Breast epithelium (tissue), 4 donors: ENCODE results near the gene ACVR1. TPM values are rescaled to one million over a fixed set of nuclear protein-coding genes. Genes with fewer than 3 reads are reported as not detected.

Experiments
- DNase-seq, 2 donors: peaks; one replicate each; pipeline ENCODE4 v3.0.0-alpha.2; 2019; ENCODE audit warnings: low spot score in 2 of 2
- H3K27ac ChIP-seq, 2 donors: fragments of 200-600 bp; sonication (generic) in 1 of 2; one replicate each; pipeline ENCODE4 v1.5.1; 2016 to 2019; ENCODE audit warnings: mild to moderate bottlenecking in 1 of 2
- H3K27me3 ChIP-seq, 2 donors: fragments of 200-600 bp; sonication (generic) in 1 of 2; one replicate each; pipeline versions ENCODE4 v1.5.1 to v1.6.0; 2017 to 2019; ENCODE audit warnings: control low read depth in 1 of 2, mild to moderate bottlenecking in 1 of 2
- H3K36me3 ChIP-seq: fragments of 200-600 bp; one replicate; pipeline ENCODE4 v1.5.1; 2019
- H3K4me1 ChIP-seq, 2 donors: fragments of 200-600 bp; sonication (generic); one replicate each; pipeline ENCODE4 v1.5.1; 2016 to 2019; ENCODE audit warnings: control low read depth in 1 of 2
- H3K4me3 ChIP-seq, 3 donors: fragments of 200-600 bp; sonication (generic); 1 replicate in 2 of 3; 2 replicates in 1 of 3; pipeline ENCODE4 v1.5.1; 2016 to 2019; ENCODE audit warnings: mild to moderate bottlenecking in 3 of 3, moderate library complexity in 2 of 3
- H3K9me3 ChIP-seq, 2 donors: fragments of 200-600 bp; sonication (generic) in 1 of 2; one replicate each; pipeline ENCODE4 v1.5.1; 2016 to 2019; ENCODE audit warnings: control low read depth in 1 of 2
- POLR2A ChIP-seq: fragments of 450-650 bp; IDR thresholded peaks from one replicate; pipeline ENCODE4 v1.6.1; 2016; ENCODE audit warnings: antibody characterized with exemption, mild to moderate bottlenecking, moderate library complexity
- POLR2AphosphoS5 ChIP-seq, 3 donors: sonication (generic); formaldehyde crosslinking; IDR thresholded peaks; one replicate each; pipeline ENCODE4 v1.6.1; 2017; ENCODE audit warnings: antibody characterized with exemption in 3 of 3
- intact Hi-C: fragments of 100-400 bp; cut with DNase I; formaldehyde crosslinking; loops from one replicate; pipeline ENCODE4 v1.15.1; 2023; ENCODE audit warnings: low total_unique reads
- total RNA-seq, 3 donors: library from RNA; depleted of rRNA; stranded (reverse); fragments of >200 nt; gene quantifications; one replicate each; pipeline ENCODE4 v1.1.0, GENCODE V29; 2016
- TF ChIP-seq, protein P1 (sequence below), 3 donors: fragments of 450-650 bp; IDR thresholded peaks; one replicate each; pipeline ENCODE4 v1.5.1; 2016 to 2017; ENCODE audit warnings: antibody characterized with exemption in 3 of 3, mild to moderate bottlenecking in 3 of 3, moderate library complexity in 3 of 3

ACVR1 gene
- total RNA-seq, 3 donors from 2014 or later: 31.5 to 45.4 (median 32.8) TPM

DNA sequence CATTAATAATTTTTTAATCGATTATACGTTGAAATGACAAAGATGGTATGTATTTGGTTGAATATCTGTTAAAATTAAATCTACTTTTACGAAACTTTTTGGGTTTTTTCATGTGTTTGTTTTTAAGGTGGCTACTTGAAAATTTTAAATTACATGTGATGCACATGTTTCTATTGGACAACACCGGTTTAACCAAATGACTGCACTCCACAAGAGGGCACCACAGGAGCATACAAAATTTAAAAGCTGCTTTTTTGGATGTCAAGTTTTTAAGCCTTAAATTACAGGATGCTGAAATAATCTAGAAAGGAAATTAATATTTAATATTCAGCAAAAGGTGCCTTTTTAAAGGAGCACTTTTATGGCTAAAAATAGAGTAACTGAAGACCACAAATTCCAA lies 98.7 kb downstream of the ACVR1 start:
- Histone ChIP-seq H3K4me1 (peaks cover 0 to 4% of the 10 kb centered on the region in 2 donors), H3K36me3 (no peaks in the 10 kb centered on the region), H3K4me3 (no peak overlapping the region), H3K27me3 (no peaks in the 10 kb centered on the region), H3K9me3 (no peaks in the 10 kb centered on the region), H3K27ac (no peak overlapping the region)
- DNase-seq: no peak
- intact Hi-C loops: loop anchor here (10.0 kb wide), 2 partner anchors 623 to 1827 kb away; no protein-coding TSS in a partner anchor
- TF ChIP-seq POLR2A: no peak
- TF ChIP-seq, protein P1, sequence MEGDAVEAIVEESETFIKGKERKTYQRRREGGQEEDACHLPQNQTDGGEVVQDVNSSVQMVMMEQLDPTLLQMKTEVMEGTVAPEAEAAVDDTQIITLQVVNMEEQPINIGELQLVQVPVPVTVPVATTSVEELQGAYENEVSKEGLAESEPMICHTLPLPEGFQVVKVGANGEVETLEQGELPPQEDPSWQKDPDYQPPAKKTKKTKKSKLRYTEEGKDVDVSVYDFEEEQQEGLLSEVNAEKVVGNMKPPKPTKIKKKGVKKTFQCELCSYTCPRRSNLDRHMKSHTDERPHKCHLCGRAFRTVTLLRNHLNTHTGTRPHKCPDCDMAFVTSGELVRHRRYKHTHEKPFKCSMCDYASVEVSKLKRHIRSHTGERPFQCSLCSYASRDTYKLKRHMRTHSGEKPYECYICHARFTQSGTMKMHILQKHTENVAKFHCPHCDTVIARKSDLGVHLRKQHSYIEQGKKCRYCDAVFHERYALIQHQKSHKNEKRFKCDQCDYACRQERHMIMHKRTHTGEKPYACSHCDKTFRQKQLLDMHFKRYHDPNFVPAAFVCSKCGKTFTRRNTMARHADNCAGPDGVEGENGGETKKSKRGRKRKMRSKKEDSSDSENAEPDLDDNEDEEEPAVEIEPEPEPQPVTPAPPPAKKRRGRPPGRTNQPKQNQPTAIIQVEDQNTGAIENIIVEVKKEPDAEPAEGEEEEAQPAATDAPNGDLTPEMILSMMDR (IDR thresholded peaks at IDR 0.05): peak in 2 of 3 donors; percentile 51 to 59
- no peak for TF ChIP-seq POLR2AphosphoS5 (IDR thresholded peaks at IDR 0.05)

DNA sequence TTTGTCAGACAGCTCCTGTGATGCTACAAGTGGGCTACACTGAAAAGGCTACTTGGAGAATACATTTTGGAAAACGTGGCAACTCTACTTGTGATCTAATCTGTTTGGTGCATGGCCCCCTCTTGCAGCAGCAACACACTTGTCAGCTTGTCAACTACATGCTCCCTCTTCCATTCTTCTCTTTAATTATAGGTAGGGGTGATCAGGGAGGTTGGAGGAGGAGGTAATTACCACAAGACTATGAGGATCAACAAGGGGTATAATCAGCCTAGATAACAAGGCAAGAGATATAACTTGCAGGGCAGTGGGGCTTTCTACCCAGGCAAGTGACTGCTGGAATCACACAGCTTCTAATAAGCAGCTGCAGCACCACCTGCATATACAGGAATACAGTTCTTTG lies 104.9 kb downstream of the ACVR1 start:
- TF ChIP-seq, protein P1 (IDR thresholded peaks at IDR 0.05): no peak
- TF ChIP-seq POLR2AphosphoS5 (IDR thresholded peaks at IDR 0.05) (no peak), POLR2A (no peak)
- Histone ChIP-seq H3K27ac (no peak overlapping the region), H3K27me3 (no peaks in the 10 kb centered on the region), H3K4me1 (no peaks in the 10 kb centered on the region), H3K9me3 (no peaks in the 10 kb centered on the region), H3K4me3 (no peak overlapping the region), H3K36me3 (peaks cover 5% of the 10 kb centered on the region)
- DNase-seq: no peak
- intact Hi-C loops: loop anchor here (10.0 kb wide), 2 partner anchors 616 to 1834 kb away; no protein-coding TSS in a partner anchor

DNA sequence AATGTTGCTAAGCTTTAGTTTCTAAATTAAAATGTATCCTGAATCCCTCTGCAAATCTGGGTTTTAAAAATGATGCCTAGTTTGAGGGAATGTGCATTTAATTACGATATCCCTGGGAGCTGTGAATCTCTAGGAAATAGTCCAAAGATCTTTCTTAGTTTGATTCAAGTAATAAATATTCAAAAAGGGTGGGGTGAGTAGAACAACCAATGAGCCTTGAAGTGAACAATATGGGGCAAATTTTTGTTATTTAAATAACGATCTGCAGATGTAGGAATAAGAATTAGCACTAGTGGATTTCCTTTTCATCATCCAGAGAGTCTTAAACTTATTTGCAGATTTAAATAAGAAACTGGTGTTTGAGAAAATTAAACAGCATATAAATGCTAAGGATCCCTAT lies 106.3 kb downstream of the ACVR1 start:
- H3K4me3 ChIP-seq: no peak overlapping the region
- H3K36me3 ChIP-seq: peaks cover 5% of the 10 kb centered on the region
- H3K27ac ChIP-seq: no peak overlapping the region
- TF ChIP-seq POLR2AphosphoS5 (IDR thresholded peaks at IDR 0.05) (no peak), POLR2A (no peak)
- TF ChIP-seq, protein P1 (IDR thresholded peaks at IDR 0.05): no peak
- no peaks in the 10 kb centered on the region for H3K27me3 ChIP-seq
- DNase-seq: no peak
- no peaks in the 10 kb centered on the region for H3K4me1 ChIP-seq
- intact Hi-C loops: loop anchor here (10.0 kb wide), 2 partner anchors 615 to 1835 kb away; no protein-coding TSS in a partner anchor
- H3K9me3 ChIP-seq: no peaks in the 10 kb centered on the region

DNA sequence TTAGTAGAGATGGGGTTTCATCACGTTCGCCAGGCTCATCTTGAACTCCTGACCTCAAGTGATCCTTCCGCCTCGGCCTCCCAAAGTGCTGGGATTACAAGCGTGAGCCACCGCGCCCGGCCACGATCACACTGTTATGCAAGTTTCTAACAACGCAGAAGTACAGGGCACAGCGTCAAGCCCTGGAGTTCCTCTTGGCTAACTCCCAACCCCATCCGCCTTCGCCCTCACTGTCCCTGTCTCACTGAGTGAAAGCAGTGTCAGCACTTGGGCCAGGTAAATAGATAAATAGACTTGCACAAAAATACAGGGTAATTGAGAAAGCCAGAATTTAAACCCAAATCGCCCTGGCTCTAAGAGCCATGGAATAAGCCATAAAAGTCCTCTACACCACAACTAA lies 111.7 kb downstream of the ACVR1 start:
- Histone ChIP-seq H3K27ac (no peak overlapping the region), H3K36me3 (peaks cover 5% of the 10 kb centered on the region), H3K27me3 (no peaks in the 10 kb centered on the region), H3K9me3 (no peaks in the 10 kb centered on the region), H3K4me1 (no peaks in the 10 kb centered on the region), H3K4me3 (no peak overlapping the region)
- intact Hi-C loops: no loop called here
- no peak for TF ChIP-seq POLR2A
- no peak for TF ChIP-seq POLR2AphosphoS5 (IDR thresholded peaks at IDR 0.05)
- TF ChIP-seq, protein P1 (IDR thresholded peaks at IDR 0.05): no peak
- no peak for DNase-seq

DNA sequence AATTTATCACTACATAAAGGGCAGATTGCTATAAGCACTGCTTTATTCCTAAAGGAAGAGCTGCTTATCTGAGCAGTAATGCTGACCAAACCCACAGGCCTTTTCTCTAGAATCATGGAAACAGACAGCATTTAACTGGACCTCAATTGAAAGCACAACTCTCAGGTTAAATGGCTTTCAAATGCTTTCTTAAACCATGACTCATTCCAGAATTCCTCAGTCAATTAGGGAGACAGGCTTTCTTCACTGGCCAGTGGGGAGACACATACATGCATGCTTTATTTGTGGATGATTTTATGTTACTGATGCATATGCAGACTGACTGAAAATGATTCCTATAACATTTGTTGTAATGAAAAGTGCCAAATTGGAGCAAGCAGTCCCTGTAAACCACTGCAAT lies 114.6 kb downstream of the ACVR1 start:
- intact Hi-C loops: no loop called here
- H3K4me3 ChIP-seq: no peak overlapping the region
- TF ChIP-seq POLR2A (no peak), POLR2AphosphoS5 (IDR thresholded peaks at IDR 0.05) (no peak)
- TF ChIP-seq, protein P1 (IDR thresholded peaks at IDR 0.05): no peak
- H3K27ac ChIP-seq: no peak overlapping the region
- H3K4me1 ChIP-seq: no peaks in the 10 kb centered on the region
- peaks cover 6 to 17% of the 10 kb centered on the region in 2 donors for H3K9me3 ChIP-seq
- no peaks in the 10 kb centered on the region for H3K36me3 ChIP-seq
- no peak for DNase-seq
- no peaks in the 10 kb centered on the region for H3K27me3 ChIP-seq
